ENCODE measurements around the gene PTGS1. TPM values are rescaled to one million over a fixed set of nuclear protein-coding genes. Genes with fewer than 3 reads are reported as not detected.

Gene PTGS1
- total and polyA plus RNA-seq, 2 of the 8 experiments (the other 6 are each of a cell fraction or from before 2014, with no cell fraction given): 1.1 to 1.9 TPM

- TF ChIP-seq KDM5A (IDR thresholded peaks at IDR 0.05; ENCODE audit: low read length) (no peak), SRF (IDR thresholded peaks at IDR 0.05; ENCODE audit: low read depth, low read length) (no peak), MAFK (IDR thresholded peaks at IDR 0.05; ENCODE audit: low read depth, low read length) (no peak), CHD1 (IDR thresholded peaks at IDR 0.05; ENCODE audit: low read depth, low read length) (no peak), KDM4A (IDR thresholded peaks at IDR 0.05; ENCODE audit: low read depth, low read length, severe bottlenecking) (no peak), EP300 (IDR thresholded peaks at IDR 0.05; ENCODE audit: borderline replicate concordance in 1 of 2, low read depth in 2 of 2, low read length in 2 of 2) (no peak)
- no peaks in the 10 kb centered on the region for H3K27me3 ChIP-seq (replicated peaks in 1 of 4; ENCODE audit: control insufficient read depth in 3 of 4, extremely low read depth in 1 of 4, insufficient read depth in 3 of 4, low read length in 3 of 4)
- CTCF ChIA-PET (ENCODE audit: partially characterized antibody): no interaction called here
- H3K4ac ChIP-seq (replicated peaks; ENCODE audit: insufficient read length, low read depth, low read length): no peak overlapping the region
- no peaks in the 10 kb centered on the region for H4K20me1 ChIP-seq (replicated peaks in 1 of 2; ENCODE audit: control insufficient read depth in 1 of 2, insufficient read depth in 2 of 2, low read length in 2 of 2)
- no peak overlapping the region for H2BK5ac ChIP-seq (ENCODE audit: low read depth, low read length)
- H3K4me3 ChIP-seq (ENCODE audit: extremely low read depth in 1 of 4, insufficient read depth in 2 of 4, low read depth in 3 of 4, low read length in 4 of 4): no peak overlapping the region
- no peak overlapping the region for H3K23ac ChIP-seq (ENCODE audit: insufficient read length)
- no peak overlapping the region for H4K91ac ChIP-seq (replicated peaks; ENCODE audit: insufficient read length, low read length)
- no peak overlapping the region for H3K18ac ChIP-seq (ENCODE audit: extremely low read depth, low read length)
- H3K23me2 ChIP-seq (ENCODE audit: low read depth, low read length): no peaks in the 10 kb centered on the region
- H3K56ac ChIP-seq (replicated peaks; ENCODE audit: insufficient read length, low read depth, low read length): no peak overlapping the region
- no peak overlapping the region for H4K8ac ChIP-seq (ENCODE audit: extremely low read depth, insufficient read depth, low read length)
- FAIRE-seq (no peak), DNase-seq (ENCODE audit: low read depth in 1 of 2, low spot score in 2 of 2) (no peak)
- no peak overlapping the region for H2BK120ac ChIP-seq (replicated peaks; ENCODE audit: low read depth, low read length)
- H2BK20ac ChIP-seq (ENCODE audit: low read length): no peak overlapping the region
- no peak overlapping the region for H2BK15ac ChIP-seq (ENCODE audit: low read length)
- no peaks in the 10 kb centered on the region for H3K4me1 ChIP-seq (replicated peaks in 1 of 4; ENCODE audit: control insufficient read depth in 3 of 4, insufficient read depth in 4 of 4, low read length in 3 of 4)
- no peaks in the 10 kb centered on the region for H3K79me1 ChIP-seq (ENCODE audit: low read depth, low read length)
- H2AFZ ChIP-seq (ENCODE audit: low read length): no peak overlapping the region
- no peaks in the 10 kb centered on the region for H3K79me2 ChIP-seq (ENCODE audit: control insufficient read depth in 1 of 2, insufficient read depth in 2 of 2, low read length in 2 of 2)
- no peak overlapping the region for H2AK5ac ChIP-seq (ENCODE audit: low read depth, low read length)
- POLR2A ChIA-PET (ENCODE audit: partially characterized antibody): no interaction called here
- no peak overlapping the region for H3K14ac ChIP-seq (ENCODE audit: insufficient read length)
- no peak overlapping the region for H3K4me2 ChIP-seq (ENCODE audit: insufficient read depth in 1 of 2, low read depth in 2 of 2, low read length in 2 of 2)
- WGBS, 2 experiments (ENCODE audit: extremely low coverage in 1 of 2, insufficient coverage in 1 of 2, insufficient read length in 1 of 2, insufficient replicate concordance in 2 of 2, low coverage in 1 of 2, low lambda C conversion rate in 2 of 2, missing lambda C conversion rate in 1 of 2): 71% methylated on average over 3 of the region's 3 CpGs; no CpG with 5 or more reads in 1 of the 2 experiments
- H3K9me3 ChIP-seq (ENCODE audit: insufficient read depth in 2 of 2, low read depth in 1 of 2, low read length in 1 of 2): peaks cover 61 to 69% of the 10 kb centered on the region in 2 experiments
- no peak overlapping the region for H3K27ac ChIP-seq (ENCODE audit: low read depth, low read length)
- no peaks in the 10 kb centered on the region for H3K36me3 ChIP-seq (ENCODE audit: control insufficient read depth in 2 of 4, insufficient read depth in 4 of 4, low read length in 3 of 4)
- no peak overlapping the region for H2BK12ac ChIP-seq (ENCODE audit: low read depth, low read length)
- no peak overlapping the region for H3K9ac ChIP-seq (replicated peaks in 1 of 4; ENCODE audit: extremely low read depth in 1 of 4, low read depth in 3 of 4, low read length in 3 of 4)
- H4K5ac ChIP-seq (ENCODE audit: insufficient read length, low read depth, low read length): no peak overlapping the region
Observed at GRCh38 chr9:122420315-122420714, 49.5 kb downstream of the PTGS1 start.

Measured in H1 (cell line).